HG03060 (cell line): Measurements from ENCODE around the gene KIF3B.

Source experiments
- ATAC-seq: cut with Tn5 transposase; IDR thresholded peaks from one replicate; pipeline ENCODE4 v1.9.1; 2021; ENCODE audit warnings: low read depth, moderate number of reproducible peaks; ENCODE audit not compliant: unreplicated experiment

The KIF3B gene

DNA sequence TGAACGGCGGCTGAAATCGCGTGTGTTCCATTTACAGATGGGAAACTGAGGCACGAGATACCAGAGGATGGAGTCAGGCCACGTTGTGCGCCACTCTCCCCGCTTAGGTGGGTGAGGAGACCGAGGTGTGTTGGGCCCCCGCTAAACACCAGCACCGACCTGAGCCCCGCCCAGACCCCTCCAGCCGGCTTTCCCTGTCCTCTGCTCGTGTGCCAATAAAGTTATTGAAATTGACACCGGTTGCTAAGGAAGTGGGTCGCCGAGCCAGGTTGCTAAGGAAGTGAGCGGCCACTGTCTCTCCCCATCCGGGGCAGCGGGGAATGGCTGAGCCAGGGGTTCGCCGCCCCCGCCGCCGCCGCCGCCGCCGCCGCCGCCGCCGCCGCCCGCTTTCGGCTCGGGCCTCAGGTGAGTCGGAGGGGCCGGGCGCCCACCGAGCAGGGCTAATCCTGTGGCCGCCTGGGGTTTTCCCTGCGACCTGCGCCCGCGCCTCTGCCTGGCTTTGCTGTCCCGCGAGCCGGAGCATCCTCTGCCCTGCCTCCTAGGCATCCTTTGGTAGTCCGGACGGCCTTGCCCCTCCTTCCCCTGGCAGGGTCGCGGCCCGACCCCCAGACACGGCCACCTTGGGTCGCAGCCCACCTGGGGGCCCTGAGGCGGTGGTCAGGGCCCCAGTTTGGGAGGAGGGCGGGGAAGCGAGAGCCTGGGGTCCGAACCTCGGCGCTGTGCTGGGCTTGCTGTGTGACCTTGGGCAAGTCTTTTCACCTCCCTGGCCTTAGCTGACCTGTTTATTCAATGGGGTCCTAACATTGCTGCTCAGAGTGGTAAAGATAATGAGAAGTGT is at the start of gene KIF3B:
Gene KIF3B (plus strand): TSS at position 291 of the 838 bp plus-strand sequence. CDS start 32,127 bp downstream, outside the sequence.
- no peak for ATAC-seq

DNA sequence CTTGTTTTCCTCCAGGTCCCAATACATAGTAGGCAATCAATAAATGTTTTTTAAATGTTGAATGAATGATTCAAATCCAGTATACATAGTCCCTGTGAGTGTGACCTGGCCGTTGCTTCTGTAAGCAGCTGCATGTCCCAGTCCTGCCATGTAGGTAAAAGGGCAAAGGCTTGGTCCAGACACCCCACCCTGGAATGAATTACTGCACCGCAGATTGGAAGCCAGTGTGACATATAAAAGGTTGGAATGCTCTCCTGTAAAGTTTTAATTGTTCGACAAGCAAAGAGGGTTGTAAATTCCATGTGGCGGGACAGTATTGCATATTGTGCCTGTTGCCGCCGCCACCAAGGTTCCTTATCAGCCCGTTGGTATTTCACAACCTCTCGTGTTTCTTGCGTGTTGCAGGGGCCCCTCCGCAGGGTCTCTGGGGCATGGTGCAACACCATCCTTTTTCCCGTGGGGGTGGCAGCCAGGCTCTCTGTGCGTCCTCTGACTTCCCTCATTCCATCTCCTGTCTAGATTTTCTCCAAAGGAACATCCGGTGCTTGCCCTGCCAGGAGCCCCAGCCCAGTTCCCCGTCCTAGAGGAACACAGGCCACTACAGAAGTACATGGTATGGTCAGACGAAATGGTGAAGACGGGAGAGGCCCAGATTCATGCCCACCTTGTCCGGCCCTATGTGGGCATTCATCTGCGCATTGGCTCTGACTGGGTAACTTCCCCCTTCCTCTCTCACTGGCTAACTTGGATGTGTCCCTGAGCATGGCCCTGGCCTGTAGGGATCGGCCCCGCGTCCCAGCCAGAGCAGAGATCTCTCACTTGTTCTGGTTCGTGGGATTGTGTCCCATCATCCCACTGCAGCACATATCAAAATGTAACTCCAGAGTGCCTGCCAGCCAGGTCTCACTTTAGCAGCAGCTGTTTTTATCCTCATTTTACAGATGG is 49.4 kb upstream of the KIF3B start:
- ATAC-seq, result no peak

DNA sequence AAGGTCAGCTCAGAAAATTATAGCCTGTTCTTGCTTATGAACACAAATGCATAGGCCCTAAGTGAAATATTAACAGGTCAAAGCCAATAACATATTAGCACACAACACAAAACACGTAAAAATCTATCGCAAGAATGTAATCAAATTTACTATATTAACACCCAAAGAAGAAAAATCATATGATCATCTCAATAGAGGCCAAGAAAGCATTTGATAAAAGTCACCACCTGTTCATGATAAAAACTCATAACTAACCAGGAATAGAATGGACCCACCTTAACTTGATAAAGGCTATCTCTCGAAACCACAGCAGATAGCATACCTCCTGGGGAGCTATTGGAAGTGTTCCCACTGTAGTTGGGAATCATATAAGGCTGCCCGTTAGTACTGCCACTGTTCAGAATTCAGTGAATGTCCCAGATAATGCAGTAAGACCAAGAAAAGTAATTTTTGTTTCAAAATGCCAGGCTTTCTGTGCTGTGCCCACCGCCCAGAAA is 48.2 kb upstream of the KIF3B start:
- ATAC-seq, result no peak

DNA sequence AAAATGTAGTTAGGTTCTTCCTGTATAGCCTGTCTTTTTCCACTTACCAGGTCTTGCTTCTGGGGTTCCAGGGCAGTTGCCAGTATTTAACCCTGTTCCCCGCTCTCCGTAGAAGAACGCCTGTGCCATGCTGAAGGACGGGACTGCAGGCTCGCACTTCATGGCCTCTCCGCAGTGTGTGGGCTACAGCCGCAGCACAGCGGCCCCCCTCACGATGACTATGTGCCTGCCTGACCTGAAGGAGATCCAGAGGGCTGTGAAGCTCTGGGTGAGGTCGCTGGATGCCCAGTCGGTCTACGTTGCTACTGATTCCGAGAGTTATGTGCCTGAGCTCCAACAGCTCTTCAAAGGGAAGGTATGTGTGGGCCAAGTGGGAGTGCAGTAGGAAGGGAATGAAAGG is 46.7 kb upstream of the KIF3B start:
- ATAC-seq, result no peak

DNA sequence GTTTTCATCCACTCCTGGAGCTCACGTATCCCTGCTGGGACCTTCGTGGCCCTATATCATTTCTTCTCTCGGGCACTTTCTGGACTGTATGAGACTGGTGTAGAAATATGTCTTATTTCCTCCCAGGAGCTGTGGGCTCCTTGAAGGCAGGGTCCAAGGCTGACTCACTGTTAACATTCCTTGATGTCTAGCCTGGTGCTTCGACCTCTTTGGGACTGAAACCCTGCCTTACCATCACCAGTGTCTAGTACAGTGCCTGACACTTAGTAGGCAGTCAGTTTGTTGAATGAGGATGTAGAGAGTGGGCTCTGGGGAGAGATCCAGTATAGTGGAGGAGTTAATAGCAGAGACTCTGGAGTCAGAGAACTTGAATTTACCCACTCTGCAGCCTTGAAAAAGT is 46.2 kb upstream of the KIF3B start:
- no peak for ATAC-seq

DNA sequence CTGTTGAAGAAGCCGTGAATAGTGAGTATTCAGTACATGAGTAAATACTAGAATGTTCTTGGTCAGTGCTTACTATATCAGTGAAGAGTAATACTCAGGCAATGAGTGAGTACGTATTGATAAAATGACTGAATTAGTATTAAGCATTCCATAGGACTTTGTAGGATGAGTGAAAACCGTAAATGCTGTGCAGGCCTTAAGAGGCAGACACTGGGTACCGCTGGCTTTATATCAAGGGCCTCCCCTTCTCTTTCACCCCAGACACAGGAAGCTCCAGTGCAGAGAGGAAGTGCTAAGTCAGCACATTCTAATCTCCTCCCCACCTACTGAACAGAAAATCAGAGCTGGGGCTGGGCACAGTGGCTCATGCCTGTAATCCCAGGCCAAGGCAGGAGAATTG is 45.6 kb upstream of the KIF3B start:
- no peak for ATAC-seq

DNA sequence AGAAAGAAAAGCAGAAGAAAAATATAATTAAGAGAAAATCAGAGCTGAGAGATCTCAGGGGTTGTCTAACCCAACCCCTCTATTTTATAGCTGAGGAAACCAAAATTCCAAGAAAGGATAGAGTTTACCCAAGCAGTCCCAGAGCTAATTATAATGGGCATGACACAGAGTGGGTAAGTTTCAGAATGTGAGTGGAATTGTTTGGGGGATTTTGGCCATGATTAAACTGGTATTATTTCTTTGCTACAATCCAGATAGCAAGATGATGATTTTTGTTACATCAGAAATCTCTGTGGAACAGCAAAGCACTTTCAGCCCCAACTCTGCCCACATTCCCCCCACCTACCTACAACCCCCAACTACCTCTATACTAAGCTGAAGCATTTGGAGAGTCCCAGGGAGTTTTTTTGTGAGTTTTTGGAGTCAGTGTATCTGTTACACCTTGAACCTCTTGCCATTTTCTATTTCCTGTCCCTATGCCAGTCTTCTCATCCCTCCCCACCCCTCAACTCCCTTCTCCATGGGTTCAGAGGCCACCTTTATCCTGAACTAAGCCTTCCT is 45.0 kb upstream of the KIF3B start:
- no peak for ATAC-seq

DNA sequence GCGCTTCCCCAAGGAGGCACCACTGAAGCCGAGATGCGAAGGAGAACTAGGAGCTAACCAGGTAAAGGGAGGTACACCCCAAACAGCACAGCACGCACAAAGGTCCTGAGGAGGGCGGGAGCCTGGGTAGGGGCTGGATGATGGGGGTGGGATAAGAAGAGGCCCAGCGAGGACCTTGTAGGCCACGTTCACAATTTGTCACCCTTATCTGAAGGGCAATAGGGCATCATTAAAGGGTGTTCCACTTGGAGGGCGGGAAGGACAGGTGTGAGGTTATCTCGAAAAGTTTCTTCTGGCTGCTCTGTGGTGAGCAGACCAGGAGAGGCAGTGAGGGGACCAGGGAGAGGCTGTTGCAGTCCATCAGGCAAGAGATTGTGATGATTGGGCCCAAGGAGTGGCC is 44.2 kb upstream of the KIF3B start:
- no peak for ATAC-seq

DNA sequence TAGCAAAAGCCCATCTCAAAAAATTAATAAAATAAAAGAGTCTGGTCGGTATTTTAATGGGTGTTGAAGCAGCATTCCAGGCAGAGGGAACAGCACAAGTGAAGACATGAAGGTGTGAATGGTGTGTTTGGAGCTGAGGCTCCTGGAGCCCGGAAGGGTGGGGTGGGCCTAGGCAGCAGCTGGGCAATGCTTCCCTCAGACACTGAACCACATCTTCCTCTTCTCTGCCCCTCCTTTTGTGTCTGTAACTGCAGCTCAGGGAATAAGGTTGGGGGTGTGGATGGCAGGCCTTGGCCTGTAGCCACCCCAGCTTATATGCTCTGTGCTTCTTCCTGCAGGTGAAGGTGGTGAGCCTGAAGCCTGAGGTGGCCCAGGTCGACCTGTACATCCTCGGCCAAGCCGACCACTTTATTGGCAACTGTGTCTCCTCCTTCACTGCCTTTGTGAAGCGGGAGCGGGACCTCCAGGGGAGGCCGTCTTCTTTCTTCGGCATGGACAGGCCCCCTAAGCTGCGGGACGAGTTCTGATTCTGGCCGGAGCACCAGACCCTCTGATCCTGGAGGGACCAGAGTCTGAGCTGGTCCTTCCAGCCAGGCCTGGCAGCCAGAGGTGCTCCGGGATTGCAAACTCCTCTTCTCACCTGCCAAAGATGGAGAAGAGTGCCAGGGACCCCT is 43.2 kb upstream of the KIF3B start:
- ATAC-seq, result no peak

DNA sequence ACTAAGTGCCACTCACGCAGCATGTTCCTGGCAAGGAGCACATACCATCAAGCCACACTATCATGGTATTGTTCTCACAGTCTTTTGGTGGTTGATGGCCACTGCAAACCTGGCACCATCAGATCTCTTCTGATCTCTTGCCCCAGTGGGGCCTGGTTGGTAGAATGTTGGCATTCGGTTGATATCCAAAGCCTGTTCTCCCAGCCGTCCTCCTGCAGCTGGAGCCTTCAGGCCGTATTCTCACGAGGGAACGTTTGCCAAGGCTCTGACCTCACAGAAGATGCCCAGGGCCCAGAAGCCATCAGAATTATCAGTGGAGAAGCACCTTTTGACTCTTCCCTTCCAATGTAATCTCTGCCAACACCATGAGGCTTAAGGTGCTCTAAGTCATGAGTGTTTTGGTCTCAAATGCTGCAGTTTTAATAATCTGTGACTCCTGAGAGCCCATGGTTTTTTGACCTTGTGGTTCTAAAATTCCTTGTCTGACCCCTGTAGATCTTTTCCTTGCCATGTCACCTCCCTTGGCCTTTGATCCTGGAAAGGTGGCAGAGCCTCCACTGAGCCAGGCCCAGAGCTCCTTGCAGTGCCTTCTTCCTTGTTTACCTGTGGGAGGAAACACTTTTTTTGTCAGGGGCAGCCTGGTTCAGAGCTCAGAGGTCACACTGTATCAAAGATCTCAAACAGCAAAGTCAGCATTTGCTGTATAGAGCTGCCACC is 42.0 kb upstream of the KIF3B start:
- ATAC-seq, result no peak

DNA sequence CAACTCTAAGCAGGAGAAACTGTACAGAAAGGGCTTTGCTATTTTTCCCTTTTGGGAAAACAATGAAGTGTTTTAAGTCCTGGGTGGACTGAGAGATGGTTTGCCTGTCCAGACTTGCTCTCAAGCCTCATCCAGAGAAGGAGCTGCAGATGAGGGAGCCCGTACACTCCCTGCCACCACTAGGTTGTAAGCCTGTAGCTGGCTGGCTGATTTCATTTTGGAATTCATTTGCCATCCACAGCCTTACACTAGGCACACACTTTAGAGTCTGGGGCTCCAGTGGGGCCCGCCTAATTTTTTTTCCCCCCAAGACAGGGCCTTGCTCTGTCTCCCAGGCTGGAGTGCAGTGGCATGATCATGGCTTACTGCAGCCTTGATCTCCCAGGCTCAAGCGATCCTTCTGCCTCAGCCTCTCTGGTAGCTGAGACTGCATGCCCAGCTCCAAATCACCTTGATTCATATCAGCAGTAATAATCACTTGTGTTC is 41.4 kb upstream of the KIF3B start:
- no peak for ATAC-seq

DNA sequence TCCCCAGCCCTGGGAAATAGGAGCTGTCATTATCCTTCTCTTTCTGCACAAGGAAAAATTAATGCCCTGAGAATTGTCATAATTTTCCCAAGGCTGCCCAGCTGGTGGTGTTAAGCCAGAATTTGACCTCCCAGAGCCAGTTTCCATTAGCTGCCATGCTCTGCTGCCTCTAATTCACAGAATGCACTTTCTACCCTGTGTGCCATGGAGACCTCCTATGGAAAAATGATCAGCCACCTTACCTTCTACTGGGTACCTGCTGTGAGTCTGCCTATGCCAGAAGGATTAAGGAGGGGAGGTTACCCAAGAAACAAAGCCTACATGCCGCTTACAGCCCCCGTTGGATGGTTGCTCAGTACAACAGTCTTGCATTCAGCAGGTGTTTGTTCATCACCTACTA is 40.6 kb upstream of the KIF3B start:
- no peak for ATAC-seq

DNA sequence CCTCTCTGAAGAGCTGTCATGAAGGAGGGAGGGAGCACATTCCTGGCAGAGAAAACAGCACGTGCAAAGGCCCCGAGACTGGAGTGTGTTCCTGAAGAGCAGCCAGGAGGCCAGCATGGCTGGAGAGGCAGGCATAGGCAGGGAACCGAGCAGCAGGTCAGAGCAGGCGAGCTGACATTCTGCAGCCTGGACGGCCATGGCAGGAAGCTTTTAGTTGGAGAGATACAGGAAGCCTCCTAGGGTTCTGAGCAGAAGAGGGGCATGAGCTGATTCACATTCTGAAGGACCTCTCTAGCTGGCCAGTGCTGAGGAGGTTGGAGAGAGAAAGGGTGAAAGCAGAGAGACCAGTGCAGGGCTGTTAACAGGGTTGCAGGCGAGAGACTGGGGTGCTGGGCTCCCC is 40.0 kb upstream of the KIF3B start:
- no peak for ATAC-seq

DNA sequence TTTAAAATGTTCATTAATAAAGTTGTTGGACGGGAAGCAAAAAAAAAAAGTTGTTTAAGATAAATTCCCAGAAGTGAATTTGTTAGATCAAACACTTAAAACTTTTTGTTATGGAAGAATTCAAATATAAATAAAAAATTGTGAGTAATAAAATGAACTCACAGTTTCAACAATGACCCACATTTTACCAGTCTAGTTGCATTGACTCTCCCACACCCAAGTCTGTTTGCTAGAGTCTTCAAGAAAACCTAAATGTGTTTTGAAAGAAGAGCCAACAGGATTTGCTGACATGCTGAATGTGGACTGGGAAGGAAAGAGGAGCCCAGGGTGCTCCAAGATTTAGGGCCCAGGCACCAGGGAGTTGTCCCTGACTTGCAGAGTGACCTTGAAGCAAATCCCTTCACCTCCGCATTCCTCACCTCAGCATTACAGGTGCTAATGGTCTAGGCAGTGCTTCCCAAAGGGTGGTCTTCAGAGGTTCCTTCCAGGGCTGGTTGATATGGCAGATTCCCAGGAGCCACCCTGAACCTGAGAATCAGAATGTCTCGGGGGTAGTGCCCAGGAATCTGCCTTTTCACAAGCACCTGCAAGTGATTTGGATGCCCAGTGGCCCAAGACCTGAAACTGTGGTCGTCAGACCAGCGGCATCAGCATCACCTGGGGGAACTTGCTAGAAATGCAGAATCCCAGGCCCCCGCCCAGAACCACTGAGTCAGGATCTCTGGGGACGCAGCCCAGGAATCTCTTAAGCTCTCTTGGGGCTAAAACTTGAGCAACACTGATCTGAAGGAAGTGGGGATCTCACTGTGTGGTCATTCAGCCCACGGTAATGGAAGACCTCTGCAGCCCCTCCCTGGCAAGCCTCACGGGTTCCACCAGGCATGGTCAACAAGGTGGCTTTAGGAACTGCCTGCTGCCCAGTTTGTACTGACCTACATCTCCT is 38.7 kb upstream of the KIF3B start:
- ATAC-seq, result no peak

DNA sequence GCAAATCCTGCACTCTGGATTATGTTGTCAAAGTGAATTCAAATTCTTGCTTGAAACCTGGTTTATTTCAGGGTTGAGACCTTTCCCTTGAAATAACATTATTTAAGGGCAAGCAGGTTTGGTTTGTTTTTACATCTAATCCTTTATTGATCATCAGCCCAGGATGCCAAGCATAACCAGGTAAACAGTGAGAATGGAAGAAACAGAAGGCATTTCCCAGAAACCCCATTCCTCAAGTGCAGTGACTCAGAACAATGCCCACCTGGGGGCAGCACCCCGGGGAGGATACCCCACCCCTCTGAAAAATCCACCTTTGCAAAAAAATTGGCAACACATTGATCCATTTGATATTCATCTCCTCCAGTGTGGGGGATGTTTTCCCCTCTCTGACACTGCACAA is 37.2 kb upstream of the KIF3B start:
- no peak for ATAC-seq

DNA sequence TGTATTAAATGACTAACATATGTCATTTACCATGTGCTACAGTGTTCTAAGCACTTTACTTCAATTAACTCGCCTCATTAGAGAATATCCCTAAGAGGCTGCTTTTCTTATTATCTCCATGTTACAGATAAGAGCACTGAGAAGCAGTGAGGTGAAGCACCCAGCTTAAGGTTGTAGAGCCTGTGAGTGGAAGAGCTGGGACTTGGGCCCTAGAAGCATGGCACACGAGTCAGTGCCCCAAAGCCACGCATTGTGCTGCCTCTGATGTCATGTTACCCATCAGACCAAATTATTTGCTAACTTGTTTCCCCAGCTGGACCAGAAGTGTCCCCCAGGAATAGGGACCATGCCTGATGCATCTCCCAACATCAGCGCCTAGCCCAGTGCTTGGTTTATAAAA is 35.6 kb upstream of the KIF3B start:
- no peak for ATAC-seq

DNA sequence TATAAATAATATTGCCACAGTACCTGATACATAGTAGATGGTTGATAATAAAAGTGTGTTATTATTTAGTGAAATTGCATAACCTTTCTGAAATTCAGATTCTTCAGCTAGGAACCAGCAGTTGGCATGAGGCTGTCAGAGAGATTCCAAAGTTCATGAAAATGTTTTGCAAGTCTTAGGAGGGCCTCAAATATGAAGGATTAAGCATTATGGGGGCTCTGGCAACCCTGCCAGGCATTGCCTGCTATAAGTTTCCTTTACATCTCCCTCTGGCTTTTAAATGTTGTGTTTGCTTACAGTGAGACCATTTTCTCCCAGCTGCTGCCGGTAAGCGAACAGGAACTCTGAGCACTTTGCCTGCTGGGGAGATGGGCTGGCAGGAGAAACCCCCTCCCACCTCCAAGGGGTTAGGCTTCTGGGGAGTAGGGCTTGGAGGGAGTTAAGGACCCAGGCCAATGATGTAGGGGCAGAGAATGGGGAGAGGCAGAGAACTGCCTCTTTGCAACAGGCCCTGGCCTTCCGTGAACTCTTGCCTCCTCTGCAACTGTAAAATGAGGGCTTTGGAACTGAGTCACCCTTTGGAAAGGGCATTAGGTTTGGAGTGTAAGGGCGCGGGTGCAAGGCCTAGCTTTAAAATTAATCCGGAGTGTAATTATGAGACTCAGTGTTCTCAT is 33.2 kb upstream of the KIF3B start:
- no peak for ATAC-seq

DNA sequence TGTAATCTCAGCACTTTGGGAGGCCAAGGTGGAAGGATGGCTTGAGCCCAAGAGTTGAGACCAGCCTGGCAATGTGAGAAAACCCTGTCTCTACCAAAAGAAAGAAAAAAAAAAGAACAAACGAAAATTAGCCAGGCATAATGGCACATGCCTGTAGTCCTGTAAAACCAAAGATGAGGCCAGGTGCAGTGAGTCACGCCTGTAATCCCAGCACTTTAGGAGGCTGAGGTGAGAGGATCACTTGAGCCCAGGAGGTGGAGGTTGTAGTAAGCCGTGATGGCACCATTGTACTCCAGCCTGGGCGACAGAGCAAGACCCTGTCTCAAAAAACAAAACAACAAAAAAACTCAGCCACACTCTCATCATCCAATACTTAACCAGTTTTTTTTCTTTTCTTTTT is 32.5 kb upstream of the KIF3B start:
- ATAC-seq, result no peak
